HG02943 (cell line): Measurements from ENCODE around the gene GALNT10.
"Not testable (repeated sequence)": the region's sequence is repeated elsewhere in the genome, so short reads cannot be mapped to it uniquely, and the experiment has no call there.

ENCODE experiments used
- ATAC-seq: cut with Tn5 transposase; IDR thresholded peaks from one replicate; pipeline ENCODE4 v1.9.1; 2021; ENCODE audit warnings: mild to moderate bottlenecking, low read depth, moderate library complexity; ENCODE audit not compliant: unreplicated experiment

Gene GALNT10

GRCh38 chr5:154190595-154191304, at the start of gene GALNT10:
TSS of gene GALNT10 (plus strand) at chr5:154190733. CDS start at chr5:154190867, 134 bp downstream.
- ATAC-seq = peak; percentile 56

GRCh38 chr5:154141745-154142221, 48.8 kb upstream of the GALNT10 start:
- ATAC-seq = no peak

GRCh38 chr5:154143211-154143641, 47.3 kb upstream of the GALNT10 start:
- no peak for ATAC-seq

GRCh38 chr5:154145268-154145667, 45.3 kb upstream of the GALNT10 start:
- no peak for ATAC-seq

- no peak for ATAC-seq
These were observed 44.1 kb upstream of the GALNT10 start for GRCh38 chr5:154146409-154146808.

- ATAC-seq = no peak
These were observed 42.9 kb upstream of the GALNT10 start for GRCh38 chr5:154147666-154148065.

- not testable (repeated sequence) for ATAC-seq
These were observed 40.1 kb upstream of the GALNT10 start for GRCh38 chr5:154150471-154150870.

GRCh38 chr5:154157483-154158378, 32.8 kb upstream of the GALNT10 start:
- ATAC-seq = no peak

GRCh38 chr5:154158379-154158737, 32.2 kb upstream of the GALNT10 start:
- ATAC-seq = no peak

- ATAC-seq = no peak
These were observed 31.2 kb upstream of the GALNT10 start for GRCh38 chr5:154159343-154159742.

GRCh38 chr5:154162539-154163151, 27.9 kb upstream of the GALNT10 start:
- ATAC-seq = no peak

- no peak for ATAC-seq
These were observed 26.9 kb upstream of the GALNT10 start for GRCh38 chr5:154163327-154164248.

- no peak for ATAC-seq
These were observed 26.3 kb upstream of the GALNT10 start for GRCh38 chr5:154164249-154164581.

- ATAC-seq = no peak
These were observed 24.6 kb upstream of the GALNT10 start for GRCh38 chr5:154165886-154166285.

GRCh38 chr5:154166901-154167791, 23.4 kb upstream of the GALNT10 start:
- ATAC-seq = no peak

GRCh38 chr5:154168395-154168794, 22.1 kb upstream of the GALNT10 start:
- no peak for ATAC-seq

- no peak for ATAC-seq
These were observed 17.7 kb upstream of the GALNT10 start for GRCh38 chr5:154172785-154173184.

GRCh38 chr5:154174091-154174490, 16.4 kb upstream of the GALNT10 start:
- no peak for ATAC-seq

- ATAC-seq = no peak
These were observed 14.4 kb upstream of the GALNT10 start for GRCh38 chr5:154176181-154176580.
